Osteoblast (primary cell): ENCODE measurements around the gene AKAP8. TPM values are rescaled to one million over a fixed set of nuclear protein-coding genes. Genes with fewer than 3 reads are reported as not detected.
"Not testable (repeated sequence)": the region's sequence is repeated elsewhere in the genome, so short reads cannot be mapped to it uniquely, and the experiment has no call there.

ENCODE experiments used
- DNase-seq: peaks from one replicate; pipeline ENCODE4 v3.0.0; 2011; ENCODE audit warnings: low spot score, mixed read lengths; ENCODE audit not compliant: insufficient read length; ENCODE audit errors: missing footprints
- H2AFZ ChIP-seq: 2 replicates; pipeline ENCODE4 v1.6.0; 2011; ENCODE audit warnings: mild to moderate bottlenecking, low read length
- H3K27ac ChIP-seq: 2 replicates; pipeline ENCODE4 v1.5.1; 2011; ENCODE audit warnings: mild to moderate bottlenecking, low read depth, low read length, moderate library complexity
- H3K27me3 ChIP-seq: 2 replicates; pipeline ENCODE4 v1.6.0; 2012; ENCODE audit warnings: mild to moderate bottlenecking, control low read depth, inconsistent platforms, low read length, moderate library complexity; ENCODE audit not compliant: insufficient read depth
- H3K36me3 ChIP-seq: 2 replicates; pipeline ENCODE4 v1.5.1; 2011; ENCODE audit warnings: mild to moderate bottlenecking, low read length, control low read depth, moderate library complexity; ENCODE audit not compliant: insufficient read depth
- H3K4me1 ChIP-seq: 2 replicates; pipeline ENCODE4 v1.5.1; 2011; ENCODE audit warnings: mild to moderate bottlenecking, low read length, control low read depth, moderate library complexity; ENCODE audit not compliant: insufficient read depth
- H3K4me2 ChIP-seq: 2 replicates; pipeline ENCODE4 v1.6.0; 2011; ENCODE audit warnings: mild to moderate bottlenecking, low read length; ENCODE audit not compliant: insufficient read depth
- H3K4me3 ChIP-seq: fragments of 200-600 bp; sonication (generic); 3 replicates; pipeline ENCODE4 v1.5.1; 2012; ENCODE audit warnings: mild to moderate bottlenecking, low read length, inconsistent platforms; ENCODE audit not compliant: insufficient read depth
- H3K79me2 ChIP-seq: 2 replicates; pipeline ENCODE4 v1.6.0; 2012; ENCODE audit warnings: mild to moderate bottlenecking, low read length, control low read depth, inconsistent platforms; ENCODE audit not compliant: insufficient read depth
- H3K9me3 ChIP-seq: 2 replicates; pipeline ENCODE4 v1.5.1; 2011; ENCODE audit warnings: low read depth, low read length, control low read depth
- H4K20me1 ChIP-seq: 2 replicates; pipeline ENCODE4 v1.6.0; 2012; ENCODE audit warnings: mild to moderate bottlenecking, low read length, control low read depth; ENCODE audit not compliant: insufficient read depth
- CTCF ChIP-seq: IDR thresholded peaks from 2 replicates; pipeline ENCODE4 v1.5.1; 2011; ENCODE audit warnings: mild to moderate bottlenecking, low read depth, low read length, moderate library complexity; ENCODE audit errors: extremely low read depth
- total RNA-seq: library from RNA; depleted of rRNA; stranded (reverse); fragments of >200 nt; gene quantifications from 2 replicates; pipeline ENCODE4 v1.2.3, GENCODE V29; 2012

The AKAP8 gene
- total RNA-seq, 1 donor: 18.1 TPM

- peaks cover 19% of the 10 kb centered on the region for H4K20me1 ChIP-seq
- H3K27me3 ChIP-seq: no peaks in the 10 kb centered on the region
- H3K4me1 ChIP-seq: no peaks in the 10 kb centered on the region
- H3K9me3 ChIP-seq: no peaks in the 10 kb centered on the region
- H2AFZ ChIP-seq: no peak overlapping the region
- DNase-seq: no peak
- H3K4me2 ChIP-seq: no peak overlapping the region
- no peak overlapping the region for H3K27ac ChIP-seq
- H3K4me3 ChIP-seq: no peak overlapping the region
- TF ChIP-seq CTCF: no peak
- peaks cover 66% of the 10 kb centered on the region for H3K36me3 ChIP-seq
- peaks cover 28% of the 10 kb centered on the region for H3K79me2 ChIP-seq
These were observed 12.1 kb downstream of the AKAP8 start for GRCh38 chr19:15367439-15367838.

- Histone ChIP-seq H2AFZ (no peak overlapping the region), H3K79me2 (peaks cover 15% of the 10 kb centered on the region), H3K36me3 (peaks cover 63% of the 10 kb centered on the region), H3K4me2 (no peak overlapping the region), H3K27ac (no peak overlapping the region), H4K20me1 (peaks cover 7% of the 10 kb centered on the region), H3K4me1 (no peaks in the 10 kb centered on the region), H3K9me3 (no peaks in the 10 kb centered on the region), H3K4me3 (no peak overlapping the region), H3K27me3 (no peaks in the 10 kb centered on the region)
- DNase-seq: peak; percentile 69
- peak; percentile 5 for TF ChIP-seq CTCF
These were observed 14.3 kb downstream of the AKAP8 start for GRCh38 chr19:15365264-15365663.

GRCh38 chr19:15363791-15364190, 15.8 kb downstream of the AKAP8 start:
- not testable (repeated sequence) for H3K4me2 ChIP-seq, H3K27me3 ChIP-seq, DNase-seq, H3K79me2 ChIP-seq, H3K9me3 ChIP-seq, H3K4me1 ChIP-seq, H3K27ac ChIP-seq, H3K4me3 ChIP-seq, H4K20me1 ChIP-seq, H2AFZ ChIP-seq
- peaks cover 62% of the 10 kb centered on the region for H3K36me3 ChIP-seq

- H4K20me1 ChIP-seq, H2AFZ ChIP-seq, H3K27me3 ChIP-seq, H3K27ac ChIP-seq, H3K79me2 ChIP-seq, H3K9me3 ChIP-seq, H3K4me1 ChIP-seq, DNase-seq, H3K4me3 ChIP-seq, H3K4me2 ChIP-seq: not testable (repeated sequence)
- H3K36me3 ChIP-seq: peaks cover 62% of the 10 kb centered on the region
These were observed 16.5 kb downstream of the AKAP8 start for GRCh38 chr19:15363048-15363447.

GRCh38 chr19:15360015-15360414, 19.6 kb downstream of the AKAP8 start:
- H3K4me3 ChIP-seq, H3K27ac ChIP-seq, H3K4me2 ChIP-seq, H3K27me3 ChIP-seq, H3K79me2 ChIP-seq, H3K9me3 ChIP-seq, H4K20me1 ChIP-seq, H3K4me1 ChIP-seq, H2AFZ ChIP-seq: not testable (repeated sequence)
- DNase-seq: peak; percentile 2
- H3K36me3 ChIP-seq: peaks cover 56% of the 10 kb centered on the region
